ENCODE measurements around the gene NUBP2.

NUBP2 gene

GRCh38 chr16:1764971-1765370 is 17.8 kb upstream of the NUBP2 start:
- no peak overlapping the region for H3K4me3 ChIP-seq (ENCODE audit: low read depth, low read length)
- TF ChIP-seq, protein P1, sequence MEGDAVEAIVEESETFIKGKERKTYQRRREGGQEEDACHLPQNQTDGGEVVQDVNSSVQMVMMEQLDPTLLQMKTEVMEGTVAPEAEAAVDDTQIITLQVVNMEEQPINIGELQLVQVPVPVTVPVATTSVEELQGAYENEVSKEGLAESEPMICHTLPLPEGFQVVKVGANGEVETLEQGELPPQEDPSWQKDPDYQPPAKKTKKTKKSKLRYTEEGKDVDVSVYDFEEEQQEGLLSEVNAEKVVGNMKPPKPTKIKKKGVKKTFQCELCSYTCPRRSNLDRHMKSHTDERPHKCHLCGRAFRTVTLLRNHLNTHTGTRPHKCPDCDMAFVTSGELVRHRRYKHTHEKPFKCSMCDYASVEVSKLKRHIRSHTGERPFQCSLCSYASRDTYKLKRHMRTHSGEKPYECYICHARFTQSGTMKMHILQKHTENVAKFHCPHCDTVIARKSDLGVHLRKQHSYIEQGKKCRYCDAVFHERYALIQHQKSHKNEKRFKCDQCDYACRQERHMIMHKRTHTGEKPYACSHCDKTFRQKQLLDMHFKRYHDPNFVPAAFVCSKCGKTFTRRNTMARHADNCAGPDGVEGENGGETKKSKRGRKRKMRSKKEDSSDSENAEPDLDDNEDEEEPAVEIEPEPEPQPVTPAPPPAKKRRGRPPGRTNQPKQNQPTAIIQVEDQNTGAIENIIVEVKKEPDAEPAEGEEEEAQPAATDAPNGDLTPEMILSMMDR (IDR thresholded peaks at IDR 0.05; ENCODE audit: control insufficient read depth, extremely low read depth, insufficient read depth): no peak
- DNase-seq (ENCODE audit: low read depth): no peak

- TF ChIP-seq, protein P1 (IDR thresholded peaks at IDR 0.05; ENCODE audit: control insufficient read depth, extremely low read depth, insufficient read depth): no peak
- DNase-seq (ENCODE audit: low read depth): no peak
- H3K4me3 ChIP-seq (ENCODE audit: low read depth, low read length): no peak overlapping the region
These were observed 16.9 kb upstream of the NUBP2 start for GRCh38 chr16:1765826-1766225.

DNA sequence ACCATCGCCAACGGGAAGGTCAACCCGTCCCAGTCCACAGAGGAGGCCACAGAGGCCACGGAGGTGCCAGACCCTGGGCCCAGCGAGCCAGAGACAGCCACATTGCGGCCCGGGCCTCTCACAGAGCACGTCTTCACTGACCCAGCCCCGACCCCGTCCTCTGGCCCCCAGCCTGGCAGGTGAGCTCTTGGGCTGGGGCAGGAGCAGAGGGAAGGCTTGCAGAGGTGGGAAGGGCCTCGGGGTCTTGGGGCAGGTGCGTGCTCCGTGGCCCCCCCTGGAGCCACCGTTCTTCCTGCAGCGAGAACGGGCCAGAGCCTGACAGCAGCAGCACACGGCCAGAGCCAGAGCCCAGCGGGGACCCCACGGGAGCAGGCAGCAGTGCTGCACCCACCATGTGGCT is 16.5 kb upstream of the NUBP2 start:
- TF ChIP-seq, protein P1 (IDR thresholded peaks at IDR 0.05; ENCODE audit: control insufficient read depth, extremely low read depth, insufficient read depth): no peak
- H3K4me3 ChIP-seq (ENCODE audit: low read depth, low read length): no peak overlapping the region
- DNase-seq (ENCODE audit: low read depth): no peak

GRCh38 chr16:1766701-1767100 is 16.1 kb upstream of the NUBP2 start:
- TF ChIP-seq, protein P1 (IDR thresholded peaks at IDR 0.05; ENCODE audit: control insufficient read depth, extremely low read depth, insufficient read depth): no peak
- no peak overlapping the region for H3K4me3 ChIP-seq (ENCODE audit: low read depth, low read length)
- no peak for DNase-seq (ENCODE audit: low read depth)

GRCh38 chr16:1767116-1767994 is 15.4 kb upstream of the NUBP2 start:
- TF ChIP-seq, protein P1 (IDR thresholded peaks at IDR 0.05; ENCODE audit: control insufficient read depth, extremely low read depth, insufficient read depth): no peak
- no peak for DNase-seq (ENCODE audit: low read depth)
- H3K4me3 ChIP-seq (ENCODE audit: low read depth, low read length): no peak overlapping the region

DNA sequence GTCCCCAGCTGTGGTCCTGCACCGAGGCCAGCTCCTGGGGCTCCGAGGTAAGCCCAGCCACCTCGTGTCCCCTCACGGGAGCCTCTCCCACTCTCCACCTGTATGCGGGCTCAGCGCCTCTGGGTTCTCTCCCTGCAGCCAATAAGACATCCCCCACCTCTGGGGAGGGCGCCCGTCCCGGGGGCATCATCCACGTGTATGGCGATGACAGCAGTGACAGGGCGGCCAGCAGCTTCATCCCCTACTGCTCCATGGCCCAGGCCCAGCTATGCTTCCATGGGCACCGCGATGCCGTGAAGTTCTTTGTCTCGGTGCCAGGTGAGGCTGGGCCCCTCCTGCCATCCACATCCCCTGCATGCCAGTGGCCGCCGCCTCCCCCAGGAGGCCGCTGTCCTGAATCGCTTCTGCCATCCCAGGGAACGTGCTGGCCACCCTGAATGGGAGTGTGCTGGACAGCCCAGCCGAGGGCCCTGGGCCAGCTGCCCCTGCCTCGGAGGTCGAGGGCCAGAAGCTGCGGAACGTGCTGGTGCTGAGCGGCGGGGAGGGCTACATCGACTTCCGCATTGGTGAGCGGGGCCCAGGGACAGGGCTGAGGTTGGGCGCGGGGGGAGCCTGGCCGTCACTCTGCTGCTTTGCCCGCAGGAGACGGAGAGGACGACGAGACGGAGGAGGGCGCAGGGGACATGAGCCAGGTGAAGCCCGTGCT is 14.5 kb upstream of the NUBP2 start:
- no peak for DNase-seq (ENCODE audit: low read depth)
- TF ChIP-seq, protein P1 (IDR thresholded peaks at IDR 0.05; ENCODE audit: control insufficient read depth, extremely low read depth, insufficient read depth): no peak
- no peak overlapping the region for H3K4me3 ChIP-seq (ENCODE audit: low read depth, low read length)

Data from LNCaP clone FGC (cell line).